Esophagus (tissue), 2 donors: Measurements from ENCODE around the gene CHST11. TPM values are rescaled to one million over a fixed set of nuclear protein-coding genes. Genes with fewer than 3 reads are reported as not detected.

Experiments
- H3K27ac ChIP-seq, 2 donors: one replicate each; pipeline ENCODE4 v1.5.1; 2013; ENCODE audit warnings: low read depth in 2 of 2, mild to moderate bottlenecking in 2 of 2, inconsistent platforms in 1 of 2, low read length in 1 of 2, moderate library complexity in 1 of 2
- H3K27me3 ChIP-seq, 2 donors: one replicate each; pipeline ENCODE4 v1.6.1; 2013; ENCODE audit warnings: low read length in 2 of 2, control low read depth in 1 of 2, mild to moderate bottlenecking in 1 of 2; ENCODE audit not compliant: insufficient read depth in 2 of 2, control insufficient read depth in 1 of 2
- H3K36me3 ChIP-seq, 2 donors: one replicate each; pipeline ENCODE4 v1.6.1; 2013; ENCODE audit warnings: low read length in 1 of 2; ENCODE audit not compliant: control insufficient read depth in 2 of 2, insufficient read depth in 2 of 2
- H3K4me1 ChIP-seq, 2 donors: one replicate each; pipeline ENCODE4 v1.6.1; 2013; ENCODE audit warnings: low read length in 1 of 2; ENCODE audit not compliant: control insufficient read depth in 2 of 2, insufficient read depth in 2 of 2
- H3K4me3 ChIP-seq, 2 donors: one replicate each; pipeline ENCODE4 v1.5.1; 2013; ENCODE audit warnings: low read length in 2 of 2, mild to moderate bottlenecking in 2 of 2, low read depth in 1 of 2, moderate library complexity in 1 of 2
- H3K9me3 ChIP-seq, 2 donors: one replicate each; pipeline ENCODE4 v1.6.1; 2013; ENCODE audit warnings: mild to moderate bottlenecking in 2 of 2, low read depth in 1 of 2, low read length in 1 of 2, moderate library complexity in 1 of 2; ENCODE audit not compliant: control insufficient read depth in 2 of 2, insufficient read depth in 1 of 2
- WGBS, 2 donors: extraction: QIAGEN DNeasy Blood & Tissue Kit; methylation state at CpG; one replicate each; pipeline ENCODE4 v1.1.7; 2013; 5-methylcytosine and 5-hydroxymethylcytosine counted together
- polyA plus RNA-seq, 2 donors: library from polyadenylated mRNA; stranded (reverse); fragments of 200-250 nt; gene quantifications; one replicate each; pipeline ENCODE4 v1.2.3, GENCODE V29; 2013
- donor health status: healthy with polysubstance abuse.
- donor health status: Bipolar disorder and iron deficiency.

CHST11 gene
- polyA plus RNA-seq, 2 donors: 0.53 to 1.4 TPM

GRCh38 chr12:104600036-104600712, 143.4 kb downstream of the CHST11 start:
- no peak overlapping the region for H3K4me3 ChIP-seq
- H3K4me1 ChIP-seq: peaks cover 2 to 9% of the 10 kb centered on the region in 2 donors
- H3K27me3 ChIP-seq: no peaks in the 10 kb centered on the region
- no peaks in the 10 kb centered on the region for H3K36me3 ChIP-seq
- no peak overlapping the region for H3K27ac ChIP-seq
- no peaks in the 10 kb centered on the region for H3K9me3 ChIP-seq
- 88 to 91% methylated on average over 4 of the region's 4 CpGs for WGBS, 2 donors

- 93% methylated on average over 6 of the region's 6 CpGs for WGBS, 2 donors
- no peak overlapping the region for H3K27ac ChIP-seq
- no peaks in the 10 kb centered on the region for H3K9me3 ChIP-seq
- H3K36me3 ChIP-seq: no peaks in the 10 kb centered on the region
- no peak overlapping the region for H3K4me3 ChIP-seq
- no peaks in the 10 kb centered on the region for H3K27me3 ChIP-seq
- H3K4me1 ChIP-seq: peaks cover 2 to 9% of the 10 kb centered on the region in 2 donors
Measured at GRCh38 chr12:104600790-104601739, 144.3 kb downstream of the CHST11 start.

GRCh38 chr12:104602406-104602805, 145.7 kb downstream of the CHST11 start:
- H3K4me1 ChIP-seq: peaks cover 2 to 5% of the 10 kb centered on the region in 2 donors
- no peaks in the 10 kb centered on the region for H3K9me3 ChIP-seq
- no peak overlapping the region for H3K27ac ChIP-seq
- H3K36me3 ChIP-seq: no peaks in the 10 kb centered on the region
- 93 to 94% methylated on average over 6 of the region's 6 CpGs for WGBS, 2 donors
- H3K27me3 ChIP-seq: no peaks in the 10 kb centered on the region
- H3K4me3 ChIP-seq: no peak overlapping the region

GRCh38 chr12:104602896-104603295, 146.1 kb downstream of the CHST11 start:
- Histone ChIP-seq H3K4me1 (peaks cover 2 to 5% of the 10 kb centered on the region in 2 donors), H3K27ac (no peak overlapping the region), H3K4me3 (no peak overlapping the region), H3K9me3 (no peaks in the 10 kb centered on the region), H3K27me3 (no peaks in the 10 kb centered on the region), H3K36me3 (no peaks in the 10 kb centered on the region)
- 44 to 74% methylated on average over 2 of the region's 2 CpGs for WGBS, 2 donors

GRCh38 chr12:104603545-104603973, 146.8 kb downstream of the CHST11 start:
- H3K36me3 ChIP-seq: no peaks in the 10 kb centered on the region

GRCh38 chr12:104604070-104604994, 147.6 kb downstream of the CHST11 start:
- Histone ChIP-seq H3K4me1 (peaks cover 2 to 6% of the 10 kb centered on the region in 2 donors), H3K27me3 (no peaks in the 10 kb centered on the region), H3K27ac (peak overlapping the region; percentile 35 to 54), H3K36me3 (no peaks in the 10 kb centered on the region), H3K4me3 (no peak overlapping the region), H3K9me3 (no peaks in the 10 kb centered on the region)
- 36 to 45% methylated on average over 10 of the region's 10 CpGs for WGBS, 2 donors

More at GRCh38 chr12:104603545-104603973, 146.8 kb downstream of the CHST11 start:
- Histone ChIP-seq H3K4me1 (peaks cover 2 to 5% of the 10 kb centered on the region in 2 donors), H3K9me3 (no peaks in the 10 kb centered on the region), H3K27me3 (no peaks in the 10 kb centered on the region), H3K27ac (peak overlapping the region; percentile 35 to 54), H3K4me3 (no peak overlapping the region)
- WGBS, 2 donors: 90 to 94% methylated on average over 1 of the region's 1 CpG

- 94 to 97% methylated on average over 16 of the region's 16 CpGs for WGBS, 2 donors
- no peaks in the 10 kb centered on the region for H3K9me3 ChIP-seq
- no peak overlapping the region for H3K27ac ChIP-seq
- no peaks in the 10 kb centered on the region for H3K36me3 ChIP-seq
- peaks cover 2 to 7% of the 10 kb centered on the region in 2 donors for H3K4me1 ChIP-seq
- H3K27me3 ChIP-seq: no peaks in the 10 kb centered on the region
- H3K4me3 ChIP-seq: no peak overlapping the region
Measured at GRCh38 chr12:104604995-104605675, 148.4 kb downstream of the CHST11 start.

GRCh38 chr12:104605685-104606084, 148.9 kb downstream of the CHST11 start:
- Histone ChIP-seq H3K4me3 (no peak overlapping the region), H3K4me1 (peaks cover 2 to 7% of the 10 kb centered on the region in 2 donors)
- WGBS, 2 donors: 78 to 81% methylated on average over 10 of the region's 10 CpGs

More at GRCh38 chr12:104605685-104606084, 148.9 kb downstream of the CHST11 start:
- no peak overlapping the region for H3K27ac ChIP-seq
- H3K36me3 ChIP-seq: no peaks in the 10 kb centered on the region
- H3K27me3 ChIP-seq: no peaks in the 10 kb centered on the region
- no peaks in the 10 kb centered on the region for H3K9me3 ChIP-seq
